Measurements from ENCODE around the gene ADAMTS12. TPM values are rescaled to one million over a fixed set of nuclear protein-coding genes. Genes with fewer than 3 reads are reported as not detected.

The ADAMTS12 gene
- total RNA-seq, 3 donors from 2014 or later = 4.4 to 17.4 (median 15.0) TPM

- Histone ChIP-seq H3K4me3 (peak overlapping the region; percentile 47 to 75 (median 52)), H3K4me1 (no peaks in the 10 kb centered on the region), H3K27me3 (no peaks in the 10 kb centered on the region), H3K27ac (peak overlapping the region; percentile 52 to 84), H3K36me3 (no peaks in the 10 kb centered on the region), H3K9me3 (no peaks in the 10 kb centered on the region)
- TF ChIP-seq POLR2AphosphoS5 (IDR thresholded peaks at IDR 0.05) (no peak), POLR2A (IDR thresholded peaks at IDR 0.05) (no peak), CTCF (IDR thresholded peaks at IDR 0.05) (no peak)
- DNase-seq (ENCODE audit: low spot score in 2 of 2) = no peak
- intact Hi-C loops (cut with DNase I; ENCODE audit: low total_unique reads) = no loop called here
Observed at GRCh38 chr5:33891446-33891787, 373 bp downstream of the ADAMTS12 start.

GRCh38 chr5:33890131-33891032 is 1.4 kb downstream of the ADAMTS12 start:
- Histone ChIP-seq H3K4me1 (no peaks in the 10 kb centered on the region), H3K36me3 (no peaks in the 10 kb centered on the region), H3K27ac (peak overlapping the region in 1 of 2 donors; percentile 84), H3K4me3 (peak overlapping the region; percentile 47 to 75 (median 52)), H3K9me3 (no peaks in the 10 kb centered on the region), H3K27me3 (no peaks in the 10 kb centered on the region)
- no peak for DNase-seq (ENCODE audit: low spot score in 2 of 2)
- intact Hi-C loops (cut with DNase I; ENCODE audit: low total_unique reads) = no loop called here
- TF ChIP-seq CTCF (IDR thresholded peaks at IDR 0.05) (no peak), POLR2AphosphoS5 (IDR thresholded peaks at IDR 0.05) (no peak), POLR2A (IDR thresholded peaks at IDR 0.05) (no peak)

- DNase-seq (ENCODE audit: low spot score in 2 of 2) = no peak
- Histone ChIP-seq H3K4me1 (no peaks in the 10 kb centered on the region), H3K4me3 (peak overlapping the region in 1 of 3 donors; percentile 75), H3K9me3 (no peaks in the 10 kb centered on the region), H3K27me3 (no peaks in the 10 kb centered on the region), H3K27ac (peak overlapping the region; percentile 23 to 84), H3K36me3 (no peaks in the 10 kb centered on the region)
- TF ChIP-seq CTCF (IDR thresholded peaks at IDR 0.05) (no peak), POLR2A (IDR thresholded peaks at IDR 0.05) (no peak), POLR2AphosphoS5 (IDR thresholded peaks at IDR 0.05) (peak in 1 of 3 donors; percentile 24)
- intact Hi-C loops (cut with DNase I; ENCODE audit: low total_unique reads) = no loop called here
Observed at GRCh38 chr5:33888587-33888986, 3.2 kb downstream of the ADAMTS12 start.

DNA sequence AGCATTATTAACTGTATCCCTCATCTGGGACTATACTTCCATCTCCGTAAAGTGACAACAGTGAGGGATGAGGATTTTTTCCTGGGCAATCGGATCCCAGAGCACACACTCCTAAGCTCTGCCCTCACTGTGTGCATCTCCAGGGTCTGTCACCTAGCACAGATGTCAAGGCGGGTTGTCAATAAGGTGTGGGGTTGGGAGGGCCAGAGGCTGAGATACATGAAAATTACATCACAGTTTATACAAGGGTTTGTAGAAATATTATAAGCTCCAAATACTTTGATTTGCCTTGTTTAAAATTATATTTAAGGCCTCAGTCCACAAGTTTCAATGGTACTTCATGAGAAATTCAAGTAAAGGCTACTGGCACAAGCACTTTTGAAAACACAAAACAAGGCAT is 4.5 kb downstream of the ADAMTS12 start:
- TF ChIP-seq POLR2A (IDR thresholded peaks at IDR 0.05) (no peak), CTCF (IDR thresholded peaks at IDR 0.05) (no peak), POLR2AphosphoS5 (IDR thresholded peaks at IDR 0.05) (no peak)
- H3K27me3 ChIP-seq = no peaks in the 10 kb centered on the region
- no peak for DNase-seq (ENCODE audit: low spot score in 2 of 2)
- no peaks in the 10 kb centered on the region for H3K36me3 ChIP-seq
- intact Hi-C loops (cut with DNase I; ENCODE audit: low total_unique reads) = no loop called here
- peak overlapping the region in 1 of 3 donors; percentile 48 for H3K4me3 ChIP-seq
- no peaks in the 10 kb centered on the region for H3K9me3 ChIP-seq
- H3K4me1 ChIP-seq = no peaks in the 10 kb centered on the region
- H3K27ac ChIP-seq = peak overlapping the region in 1 of 2 donors; percentile 58

- no peak for DNase-seq (ENCODE audit: low spot score in 2 of 2)
- intact Hi-C loops (cut with DNase I; ENCODE audit: low total_unique reads) = no loop called here
- H3K9me3 ChIP-seq = no peaks in the 10 kb centered on the region
- H3K27ac ChIP-seq = peak overlapping the region in 1 of 2 donors; percentile 58
- peak overlapping the region in 1 of 3 donors; percentile 48 for H3K4me3 ChIP-seq
- H3K36me3 ChIP-seq = no peaks in the 10 kb centered on the region
- H3K27me3 ChIP-seq = no peaks in the 10 kb centered on the region
- TF ChIP-seq POLR2A (IDR thresholded peaks at IDR 0.05) = no peak
- TF ChIP-seq CTCF (IDR thresholded peaks at IDR 0.05) = no peak
- no peak for TF ChIP-seq POLR2AphosphoS5 (IDR thresholded peaks at IDR 0.05)
- H3K4me1 ChIP-seq = no peaks in the 10 kb centered on the region
Observed at GRCh38 chr5:33886283-33886682, 5.5 kb downstream of the ADAMTS12 start.
